Inflammatory macrophage treated with lipopolysaccharide for 4 hours (primary cell): ENCODE data around the gene ZNF658.
"Not testable (repeated sequence)": the region's sequence is repeated elsewhere in the genome, so short reads cannot be mapped to it uniquely, and the experiment has no call there.

Experiments used
- DNase-seq: peaks from one replicate; pipeline ENCODE4 v3.0.0-alpha.2; 2020

ZNF658 gene

GRCh38 chr9:66900490-66901131, at the start of gene ZNF658:
TSS of gene ZNF658 (plus strand) at chr9:66900725. CDS start at chr9:66903562, 2,837 bp downstream.
- peak; percentile 82 for DNase-seq

- not testable (repeated sequence) for DNase-seq
Measured at GRCh38 chr9:66861732-66862131, 38.8 kb upstream of the ZNF658 start.

- DNase-seq: not testable (repeated sequence)
Measured at GRCh38 chr9:66868660-66869059, 31.9 kb upstream of the ZNF658 start.

- DNase-seq: not testable (repeated sequence)
Measured at GRCh38 chr9:66880605-66881004, 19.9 kb upstream of the ZNF658 start.

GRCh38 chr9:66881847-66882246, 18.7 kb upstream of the ZNF658 start:
- not testable (repeated sequence) for DNase-seq

GRCh38 chr9:66890334-66890733, 10.2 kb upstream of the ZNF658 start:
- DNase-seq: not testable (repeated sequence)

- not testable (repeated sequence) for DNase-seq
Measured at GRCh38 chr9:66901141-66901540, 616 bp downstream of the ZNF658 start.

GRCh38 chr9:66909560-66909959, 9.0 kb downstream of the ZNF658 start:
- DNase-seq: not testable (repeated sequence)

- not testable (repeated sequence) for DNase-seq
Measured at GRCh38 chr9:66920072-66920471, 19.5 kb downstream of the ZNF658 start.

GRCh38 chr9:66936194-66936870, 35.8 kb downstream of the ZNF658 start:
- not testable (repeated sequence) for DNase-seq

- DNase-seq: not testable (repeated sequence)
Measured at GRCh38 chr9:66937662-66938061, 37.1 kb downstream of the ZNF658 start.

GRCh38 chr9:66938322-66938721, 37.8 kb downstream of the ZNF658 start:
- DNase-seq: not testable (repeated sequence)

GRCh38 chr9:66939878-66940830, 39.6 kb downstream of the ZNF658 start:
- DNase-seq: not testable (repeated sequence)

GRCh38 chr9:66942400-66943155, 42.1 kb downstream of the ZNF658 start:
- DNase-seq: not testable (repeated sequence)

- not testable (repeated sequence) for DNase-seq
Measured at GRCh38 chr9:66952576-66952975, 52.1 kb downstream of the ZNF658 start.
